GM21390 (cell line): ENCODE measurements around the gene TMEM151A.
"Not testable (repeated sequence)": the region's sequence is repeated elsewhere in the genome, so short reads cannot be mapped to it uniquely, and the experiment has no call there.

Experiments used
- ATAC-seq: cut with Tn5 transposase; IDR thresholded peaks from one replicate; pipeline ENCODE4 v1.9.1; 2021; ENCODE audit not compliant: unreplicated experiment

Gene TMEM151A

DNA sequence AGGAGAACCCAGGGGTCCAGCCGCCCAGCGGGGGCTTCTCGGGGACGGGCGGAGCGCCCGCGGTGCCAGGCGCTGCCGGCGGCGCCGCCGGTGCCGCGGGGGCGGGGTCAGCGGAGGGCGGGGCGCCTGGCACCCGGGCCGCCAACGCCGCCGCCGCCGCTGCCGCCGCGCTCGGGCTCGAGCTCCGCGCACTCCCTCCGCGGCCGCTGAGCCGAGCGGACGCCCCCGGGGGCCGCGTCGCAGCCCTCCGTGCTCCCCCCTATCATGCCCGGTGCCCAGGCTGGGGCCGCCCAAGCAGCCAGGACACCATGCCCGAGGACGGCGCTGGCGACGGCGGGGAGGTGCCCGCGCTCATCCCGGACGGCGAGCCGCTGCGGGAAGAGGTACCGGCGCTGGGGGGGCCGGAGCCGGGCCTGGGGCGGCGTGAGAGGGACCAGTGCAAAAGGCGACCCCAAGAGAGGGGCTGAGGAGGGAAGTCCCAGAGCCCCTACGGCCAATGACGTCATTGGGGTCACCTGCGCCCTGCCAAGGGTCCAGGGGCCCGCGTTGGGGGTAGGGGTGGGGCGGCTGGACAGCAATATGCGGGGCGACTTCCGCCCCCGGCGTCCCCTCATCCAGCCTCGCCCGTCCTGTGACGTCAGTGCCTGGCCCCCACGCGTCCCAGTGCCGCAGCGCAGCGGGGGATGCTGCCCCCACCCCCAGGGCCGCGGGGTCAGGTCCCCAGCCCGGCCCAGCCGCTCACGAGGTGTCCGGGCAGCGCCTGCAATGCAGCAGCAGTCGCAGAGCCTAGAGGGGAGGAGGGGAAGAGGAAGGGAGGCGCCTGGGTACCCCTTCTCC, at the start of gene TMEM151A:
TSS of gene TMEM151A (plus strand) at position 189 of the 837 bp plus-strand sequence. CDS start at position 309, 120 bp downstream.
- ATAC-seq: no peak

DNA sequence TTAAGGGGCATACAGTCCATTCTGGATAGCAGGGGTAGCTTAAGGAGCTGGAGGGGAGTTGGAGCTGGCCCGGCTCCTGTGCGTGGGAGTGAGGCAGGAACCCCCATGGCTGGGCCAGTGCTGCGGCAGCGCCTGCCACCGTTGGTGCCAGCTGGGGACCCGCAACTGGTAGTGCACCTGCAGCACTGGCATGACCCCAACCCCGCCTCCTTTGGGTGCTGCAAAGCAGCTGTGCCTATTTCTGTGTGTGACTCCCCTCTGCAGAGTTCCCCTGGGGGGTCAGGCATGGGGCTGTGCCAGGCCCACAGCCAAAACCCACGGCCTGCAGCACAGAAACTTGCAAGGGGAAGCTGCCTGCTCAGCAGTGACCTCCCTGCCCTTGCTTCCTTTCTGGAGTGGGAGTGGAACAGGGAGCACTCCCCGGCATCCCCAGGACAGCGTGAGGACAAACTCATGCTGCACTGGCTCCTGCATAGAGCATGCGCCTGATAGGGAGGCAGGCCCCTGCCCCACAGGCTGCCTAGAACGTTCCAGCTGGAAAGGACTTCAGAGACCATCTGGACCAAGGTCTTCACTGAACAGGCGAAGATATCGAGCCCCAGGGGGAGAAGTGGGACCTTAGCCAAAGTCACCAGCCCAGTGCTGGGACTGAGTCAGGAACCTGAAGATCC, 49.5 kb upstream of the TMEM151A start:
- no peak for ATAC-seq

DNA sequence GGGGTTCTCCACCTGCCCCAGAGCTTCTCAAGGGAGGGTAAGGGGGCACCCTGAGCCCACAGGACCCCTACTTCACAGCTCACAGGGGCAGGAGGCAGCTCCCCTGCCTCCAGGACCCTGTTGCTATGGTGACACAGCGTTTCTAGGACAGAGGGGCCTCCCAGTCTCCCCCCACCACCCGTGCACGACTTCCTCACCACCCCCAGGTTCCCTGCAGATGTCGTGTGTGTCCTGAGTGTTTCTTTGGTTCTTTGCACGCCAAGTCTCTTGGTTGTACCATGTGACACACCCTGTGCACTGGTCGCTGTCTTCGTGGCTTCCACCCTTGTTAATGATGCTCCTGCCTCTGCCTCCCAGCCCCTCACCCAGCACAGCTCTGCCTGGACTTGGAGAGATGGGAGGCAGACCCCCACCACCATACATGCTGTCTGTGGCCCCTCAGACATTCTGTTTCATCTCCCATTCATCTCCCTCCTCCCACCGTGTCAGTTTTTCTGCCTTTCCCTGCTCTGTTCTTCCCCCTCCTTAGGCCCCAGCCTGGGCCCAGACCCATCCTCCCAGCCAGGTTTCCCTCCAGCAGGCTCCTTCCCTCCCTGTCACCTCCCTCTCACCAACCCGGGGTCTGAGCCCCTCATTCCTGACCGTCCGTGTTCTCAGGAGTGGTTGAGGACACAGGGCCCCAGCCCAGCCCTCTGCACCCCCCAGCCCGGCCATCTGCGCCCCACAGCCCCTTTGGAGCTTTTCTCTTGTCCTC, 47.7 kb upstream of the TMEM151A start:
- ATAC-seq: no peak

DNA sequence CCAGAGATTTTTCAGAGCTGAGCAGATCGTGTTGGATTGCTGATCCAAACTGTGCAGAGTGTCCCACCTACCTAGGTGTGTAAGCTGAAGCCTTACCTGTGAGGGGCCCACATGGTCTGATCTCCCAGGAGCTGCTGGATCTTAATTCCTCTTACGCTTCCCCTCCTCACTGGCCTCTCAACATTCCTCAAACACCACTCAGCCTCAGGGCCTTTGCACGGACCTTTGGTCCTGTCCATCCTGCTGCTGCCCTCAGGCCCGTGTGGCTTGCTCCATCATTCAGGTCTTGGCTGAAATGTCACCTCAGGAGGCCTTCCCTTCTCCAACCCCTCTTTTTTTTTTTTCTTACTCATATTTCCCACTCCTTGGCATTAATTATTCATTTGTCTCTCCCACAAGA, 44.4 kb upstream of the TMEM151A start:
- no peak for ATAC-seq

DNA sequence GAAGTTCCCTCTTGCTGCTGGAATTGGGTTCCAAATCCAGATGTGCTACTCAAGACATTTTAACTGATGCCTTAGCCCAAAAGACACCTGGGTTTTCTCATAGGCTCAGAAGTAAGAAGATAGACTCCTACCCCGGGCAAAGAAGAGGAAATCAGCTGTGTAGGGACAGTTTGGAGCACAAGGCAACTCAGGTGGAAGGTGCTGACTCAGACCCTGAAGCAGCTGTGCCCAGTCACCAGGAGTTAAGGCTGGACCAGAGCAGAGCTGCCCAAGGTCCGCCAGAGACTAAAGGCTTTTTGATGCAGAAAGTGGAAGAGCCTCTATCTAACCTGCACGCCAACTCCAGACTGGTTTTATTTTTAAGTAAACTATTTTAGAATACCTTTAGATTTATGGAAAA, 43.9 kb upstream of the TMEM151A start:
- no peak for ATAC-seq

DNA sequence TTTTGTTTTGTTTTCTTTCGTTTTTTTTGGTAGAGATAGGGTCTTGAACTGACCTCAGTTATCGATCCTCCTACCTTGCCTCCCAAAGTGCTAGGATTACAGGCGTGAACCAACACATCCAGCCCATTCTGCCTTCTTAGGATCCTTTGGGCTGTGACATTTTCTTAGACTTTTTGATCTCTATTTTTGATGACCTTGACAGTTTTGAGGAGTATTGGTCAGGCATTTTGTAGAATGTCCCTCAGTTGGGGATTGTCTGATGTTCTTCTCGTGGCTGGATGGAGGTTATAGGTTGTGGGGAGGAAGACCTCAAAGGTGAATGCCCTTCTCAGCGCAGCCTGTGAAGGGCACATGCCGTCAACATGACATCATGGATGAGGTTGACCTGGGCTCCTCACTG, 42.8 kb upstream of the TMEM151A start:
- no peak for ATAC-seq

DNA sequence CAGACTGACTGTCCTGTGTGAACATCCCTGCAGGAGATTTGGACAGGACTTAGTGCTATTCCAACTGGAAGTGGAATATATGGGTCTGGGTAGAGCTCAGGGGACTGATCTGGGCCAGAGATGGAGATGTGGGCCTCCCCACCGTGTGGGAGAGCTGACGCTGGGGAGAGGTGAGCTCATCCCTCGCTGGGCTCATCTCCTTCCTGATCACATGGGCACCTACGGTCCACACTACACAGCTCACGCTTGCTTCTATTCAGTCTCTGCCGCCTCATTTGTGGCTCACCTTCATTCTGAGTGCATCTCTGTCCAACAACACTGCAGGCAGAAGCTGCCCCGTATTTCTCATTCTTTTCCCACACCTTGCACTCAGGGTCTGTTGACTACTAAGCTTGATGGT, 39.9 kb upstream of the TMEM151A start:
- no peak for ATAC-seq

DNA sequence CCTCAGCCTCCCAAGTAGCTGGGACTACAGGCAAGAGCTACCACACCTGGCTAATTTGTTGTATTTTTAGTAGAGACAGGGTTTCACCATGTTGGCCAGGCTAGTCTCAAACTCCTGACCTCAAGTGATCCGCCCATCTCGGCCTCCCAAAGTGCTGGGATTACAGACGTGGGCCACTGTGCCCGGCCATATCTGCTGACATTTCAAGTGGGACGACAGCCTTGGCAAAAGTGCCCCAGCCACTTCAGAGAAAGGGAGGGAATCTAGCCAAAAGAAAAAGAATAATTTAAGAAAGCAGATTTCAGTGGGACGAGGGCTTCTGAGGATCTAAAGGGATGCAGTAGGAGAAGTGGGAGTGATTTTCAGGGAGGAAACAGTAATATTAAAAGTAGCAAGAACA, 38.6 kb upstream of the TMEM151A start:
- not testable (repeated sequence) for ATAC-seq

DNA sequence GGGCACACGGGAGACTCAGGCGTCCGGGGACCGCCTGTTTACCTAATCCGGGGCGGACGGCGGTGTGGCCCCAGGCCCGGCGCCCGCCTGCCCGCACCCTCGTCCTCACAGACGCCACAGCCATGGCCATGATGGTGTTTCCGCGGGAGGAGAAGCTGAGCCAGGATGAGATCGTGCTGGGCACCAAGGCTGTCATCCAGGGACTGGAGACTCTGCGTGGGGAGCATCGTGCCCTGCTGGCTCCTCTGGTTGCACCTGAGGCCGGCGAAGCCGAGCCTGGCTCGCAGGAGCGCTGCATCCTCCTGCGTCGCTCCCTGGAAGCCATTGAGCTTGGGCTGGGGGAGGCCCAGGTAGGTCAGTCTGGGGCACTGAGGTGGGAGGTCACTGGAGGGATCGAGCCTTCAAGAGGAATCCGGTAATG, 33.2 kb upstream of the TMEM151A start:
- ATAC-seq: no peak

DNA sequence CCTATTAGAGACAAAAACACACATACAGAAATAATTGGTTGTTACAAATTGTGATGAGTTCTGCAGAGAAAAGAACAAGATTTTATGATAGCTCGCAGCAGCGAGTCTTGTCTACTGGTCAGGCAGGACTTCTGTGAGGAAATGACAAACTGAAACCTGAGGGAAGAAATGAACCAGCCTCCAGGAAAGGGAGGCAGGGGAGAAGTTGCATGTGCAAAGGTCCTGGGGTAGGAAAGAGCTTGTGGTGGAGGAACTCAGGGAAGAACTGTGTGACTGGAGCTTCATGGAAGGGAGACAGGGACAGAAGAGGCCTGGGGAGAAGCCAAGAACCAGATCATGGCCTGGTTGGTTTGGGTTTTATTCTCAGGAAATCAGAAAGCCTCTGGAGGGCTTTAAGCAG, 32.5 kb upstream of the TMEM151A start:
- no peak for ATAC-seq

DNA sequence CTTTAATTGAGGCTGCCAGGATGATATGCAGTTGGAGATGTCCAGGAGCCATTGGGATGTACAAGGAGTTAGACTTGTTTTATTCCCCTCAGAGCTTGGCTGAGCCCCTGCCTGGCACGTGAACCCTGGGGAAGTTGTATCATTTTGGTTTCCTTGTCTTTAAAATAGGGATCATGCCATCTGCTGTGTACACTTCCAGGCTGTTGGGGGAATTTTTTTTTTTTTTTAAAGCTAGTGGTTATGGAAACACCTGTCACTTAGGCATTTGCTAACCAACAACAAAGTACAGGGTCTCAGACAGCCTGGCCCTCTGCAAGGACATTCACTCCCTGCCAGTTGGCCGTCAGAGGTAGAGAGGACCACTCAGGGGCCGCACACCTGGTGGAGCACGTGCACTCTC, 31.7 kb upstream of the TMEM151A start:
- ATAC-seq: no peak

DNA sequence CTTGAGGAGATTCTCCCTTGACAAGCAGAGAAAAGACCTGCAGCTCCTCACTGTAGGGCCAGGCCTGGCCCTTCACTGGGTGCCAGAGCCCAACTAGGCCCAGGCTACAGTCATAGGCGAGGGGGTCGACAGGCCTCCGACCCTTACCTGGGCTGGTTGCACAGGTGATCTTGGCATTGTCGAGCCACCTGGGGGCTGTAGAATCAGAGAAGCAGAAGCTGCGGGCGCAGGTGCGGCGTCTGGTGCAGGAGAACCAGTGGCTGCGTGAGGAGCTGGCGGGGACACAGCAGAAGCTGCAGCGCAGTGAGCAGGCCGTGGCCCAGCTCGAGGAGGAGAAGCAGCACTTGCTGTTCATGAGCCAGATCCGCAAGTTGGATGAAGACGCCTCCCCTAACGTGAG, 30.1 kb upstream of the TMEM151A start:
- no peak for ATAC-seq

DNA sequence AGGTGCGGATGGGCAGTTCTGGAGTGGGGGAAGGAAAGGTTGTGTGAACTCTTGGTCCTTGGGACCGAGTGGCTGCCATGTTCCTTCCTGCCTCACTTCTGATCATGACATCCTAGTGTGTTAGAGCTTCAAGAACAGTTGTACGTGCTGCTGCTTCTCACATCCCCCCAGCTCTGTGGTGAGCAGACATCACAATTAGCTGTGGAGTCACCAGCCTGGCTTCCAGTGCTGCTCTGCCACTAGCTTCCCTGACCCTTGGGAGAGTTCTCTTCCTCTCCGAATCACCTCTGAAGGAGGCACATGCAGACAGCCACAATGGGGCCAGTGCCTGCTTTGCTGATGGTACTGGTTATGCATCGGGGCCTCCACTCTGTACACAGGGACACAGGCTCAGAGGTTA, 29.5 kb upstream of the TMEM151A start:
- no peak for ATAC-seq

DNA sequence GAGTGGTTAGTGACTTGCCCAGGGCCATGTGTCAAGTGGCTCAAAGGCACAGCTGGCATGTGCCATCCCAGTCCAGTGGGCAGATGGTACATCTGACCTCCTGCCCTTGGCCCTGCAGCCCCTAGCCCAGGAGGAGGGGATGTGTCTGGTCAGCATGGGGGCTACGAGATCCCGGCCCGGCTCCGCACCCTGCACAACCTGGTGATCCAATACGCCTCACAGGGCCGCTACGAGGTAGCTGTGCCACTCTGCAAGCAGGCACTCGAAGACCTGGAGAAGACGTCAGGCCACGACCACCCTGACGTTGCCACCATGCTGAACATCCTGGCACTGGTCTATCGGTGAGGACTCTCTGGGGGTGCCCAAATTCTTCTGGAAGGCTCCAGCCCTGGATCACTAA, 29.0 kb upstream of the TMEM151A start:
- ATAC-seq: no peak

DNA sequence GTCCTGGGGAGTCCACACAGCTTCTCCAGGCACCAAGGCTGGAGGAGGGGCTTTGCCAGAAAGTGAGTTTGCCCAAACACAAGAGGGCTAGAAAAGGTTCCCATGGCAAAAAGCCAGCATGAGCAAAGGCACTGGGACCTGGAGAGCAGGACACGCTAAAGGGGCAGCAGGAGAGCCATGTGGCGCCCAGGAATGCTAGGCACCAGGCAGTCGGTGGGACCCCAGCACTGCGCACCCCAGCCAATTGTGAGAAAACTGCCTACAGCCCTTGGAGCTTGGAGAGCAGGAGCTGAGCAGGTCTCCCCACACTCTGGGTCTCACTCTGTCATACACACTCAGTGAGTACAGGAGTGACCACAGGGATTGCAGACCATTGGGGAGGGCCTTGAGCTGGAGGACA, 28.5 kb upstream of the TMEM151A start:
- no peak for ATAC-seq

DNA sequence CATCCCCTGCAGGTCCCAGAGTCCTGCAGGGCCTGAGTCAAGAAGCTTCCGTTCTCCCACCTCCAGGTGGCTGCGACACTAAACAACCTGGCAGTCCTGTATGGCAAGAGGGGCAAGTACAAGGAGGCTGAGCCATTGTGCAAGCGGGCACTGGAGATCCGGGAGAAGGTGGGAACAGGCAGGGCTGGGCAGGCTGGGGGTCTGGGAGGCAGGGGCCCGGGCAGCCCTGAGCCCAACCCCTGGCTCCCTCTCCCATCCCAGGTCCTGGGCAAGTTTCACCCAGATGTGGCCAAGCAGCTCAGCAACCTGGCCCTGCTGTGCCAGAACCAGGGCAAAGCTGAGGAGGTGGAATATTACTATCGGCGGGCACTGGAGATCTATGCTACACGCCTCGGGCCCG, 27.9 kb upstream of the TMEM151A start:
- ATAC-seq: no peak

DNA sequence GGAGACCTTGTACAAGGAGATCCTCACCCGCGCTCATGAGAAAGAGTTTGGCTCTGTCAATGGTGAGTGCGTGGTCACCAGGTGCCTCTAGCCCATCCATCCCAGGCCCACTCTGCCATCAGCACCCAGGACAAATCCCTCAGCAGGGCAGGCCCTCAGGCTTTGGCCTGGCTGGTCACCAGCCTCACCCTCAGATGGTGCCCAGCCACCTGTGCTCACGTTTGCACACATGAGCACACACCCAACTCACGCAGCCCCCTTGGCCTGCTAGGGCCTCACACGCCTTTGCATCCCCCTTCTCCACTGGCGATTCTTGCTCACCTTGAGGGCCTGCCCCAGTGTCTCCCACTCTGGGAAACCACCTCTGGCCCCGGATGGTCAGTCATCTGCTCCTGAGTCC, 27.3 kb upstream of the TMEM151A start:
- ATAC-seq: no peak

DNA sequence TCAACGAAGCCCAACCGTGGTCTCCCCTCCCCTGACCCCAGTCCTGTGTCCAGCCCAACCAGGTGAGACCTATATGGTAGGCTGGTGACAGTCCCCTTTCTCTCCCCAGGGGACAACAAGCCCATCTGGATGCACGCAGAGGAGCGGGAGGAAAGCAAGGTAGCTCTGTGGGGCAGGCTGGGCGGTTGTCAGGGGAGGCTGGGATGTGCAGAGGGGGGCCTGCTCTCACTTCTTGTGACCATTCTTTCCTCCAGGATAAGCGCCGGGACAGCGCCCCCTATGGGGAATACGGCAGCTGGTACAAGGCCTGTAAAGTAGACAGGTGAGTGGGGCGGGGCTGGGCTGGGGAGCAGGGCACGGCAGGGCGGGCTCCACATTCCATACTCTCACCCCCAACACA, 26.8 kb upstream of the TMEM151A start:
- no peak for ATAC-seq

DNA sequence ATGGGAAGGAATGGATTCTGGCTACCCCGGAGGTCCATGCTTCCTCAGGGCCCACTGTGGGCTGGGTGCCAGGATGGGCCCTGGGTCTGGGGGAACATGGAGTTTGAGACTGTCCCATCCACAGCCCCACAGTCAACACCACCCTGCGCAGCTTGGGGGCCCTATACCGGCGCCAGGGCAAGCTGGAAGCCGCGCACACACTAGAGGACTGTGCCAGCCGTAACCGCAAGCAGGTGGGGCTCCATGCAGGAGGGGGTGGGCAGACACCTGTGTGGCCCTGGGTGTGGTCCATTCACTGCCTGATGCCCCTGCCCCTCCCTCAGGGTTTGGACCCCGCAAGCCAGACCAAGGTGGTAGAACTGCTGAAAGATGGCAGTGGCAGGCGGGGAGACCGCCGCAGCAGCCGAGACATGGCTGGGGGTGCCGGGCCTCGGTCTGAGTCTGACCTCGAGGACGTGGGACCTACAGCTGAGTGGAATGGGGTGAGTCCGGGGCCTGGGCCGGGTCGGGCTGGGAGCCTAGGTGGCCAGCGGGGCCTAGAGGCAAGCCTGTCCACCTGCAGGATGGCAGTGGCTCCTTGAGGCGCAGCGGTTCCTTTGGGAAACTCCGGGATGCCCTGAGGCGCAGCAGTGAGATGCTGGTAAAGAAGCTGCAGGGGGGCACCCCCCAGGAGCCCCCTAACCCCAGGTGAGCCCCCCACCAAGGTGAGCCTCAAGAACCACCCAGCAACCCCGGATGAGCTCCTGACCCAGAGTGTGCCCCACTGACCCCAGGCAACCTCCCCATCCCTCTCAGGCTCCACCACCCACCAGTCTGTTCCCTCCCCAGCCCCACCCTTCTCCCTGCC, 25.9 kb upstream of the TMEM151A start:
- no peak for ATAC-seq

DNA sequence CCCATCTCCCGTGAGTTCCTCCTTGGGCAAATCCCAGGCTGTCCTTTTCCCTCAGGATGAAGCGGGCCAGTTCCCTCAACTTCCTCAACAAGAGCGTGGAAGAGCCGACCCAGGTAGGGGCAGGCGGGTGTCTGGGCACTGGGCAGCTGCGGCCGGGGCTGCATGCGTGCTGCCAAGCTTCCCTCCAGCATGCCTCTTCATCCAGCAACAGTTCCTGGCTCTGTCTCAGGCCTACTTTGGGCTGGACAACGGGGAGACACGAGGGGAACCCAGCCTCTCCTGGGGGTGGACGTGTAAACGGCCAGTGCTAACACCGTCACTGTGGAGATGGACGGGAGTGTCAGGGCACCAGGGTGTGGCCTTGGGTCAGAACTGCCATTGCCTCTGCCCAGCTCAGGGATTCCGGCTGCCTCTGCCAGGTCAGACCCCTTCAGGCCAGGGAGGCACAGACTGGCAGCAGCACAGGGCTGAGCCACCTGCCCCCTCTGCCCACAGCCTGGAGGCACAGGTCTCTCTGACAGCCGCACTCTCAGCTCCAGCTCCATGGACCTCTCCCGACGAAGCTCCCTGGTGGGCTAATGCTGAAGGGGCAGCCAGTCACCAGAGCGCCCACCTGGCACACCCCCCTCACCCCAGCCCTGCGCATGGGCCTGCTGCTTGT, 25.2 kb upstream of the TMEM151A start:
- ATAC-seq: no peak

DNA sequence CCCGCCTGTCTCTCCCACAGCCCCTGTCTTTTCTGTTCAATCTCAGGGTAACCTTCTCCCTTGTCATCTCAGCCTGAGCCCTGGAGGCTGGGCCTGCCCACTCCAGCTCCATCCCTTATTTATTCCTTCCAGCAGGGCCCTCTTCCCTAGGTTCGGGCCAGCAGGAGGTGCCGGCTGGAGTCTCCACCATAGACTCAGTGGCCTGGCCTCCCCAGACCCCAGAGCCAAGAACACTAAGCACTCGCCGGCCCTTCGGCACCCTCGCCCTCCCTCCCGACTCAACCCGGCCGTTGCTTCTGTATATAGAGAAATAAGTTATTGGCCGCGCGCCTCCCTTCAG, 24.7 kb upstream of the TMEM151A start:
- no peak for ATAC-seq
